ENCODE results near the gene OR5V1. TPM values are rescaled to one million over a fixed set of nuclear protein-coding genes. Genes with fewer than 3 reads are reported as not detected.

OR5V1 gene
- total RNA-seq (2011; cell fraction: chromatin; rRNA removed; ENCODE audit: low replicate concordance), result not detected in 2 replicates
- not detected in 2 replicates for total RNA-seq (2011; cell fraction: nucleolus; rRNA removed)
- total RNA-seq (2011; cell fraction: nucleoplasm; rRNA removed), result not detected in 2 replicates
- not detected in 2 replicates for total RNA-seq (2014; rRNA removed)
- total RNA-seq (2014; rRNA removed; fragmentation: Illumina TruSeq; extraction: Trizol), result not detected in 2 replicates
- total RNA-seq (2015; rRNA removed; fragmentation: Illumina TruSeq; extraction: Trizol), result not detected in 2 replicates
- not detected in 2 replicates for total RNA-seq (2021)
- not detected in 2 replicates for polyA plus RNA-seq (2011; rRNA removed)
- polyA plus RNA-seq (2011; cell fraction: cytosol; rRNA removed), result not detected in 2 replicates
- not detected in 2 replicates for polyA plus RNA-seq (2011; cell fraction: nucleus; rRNA removed)
- polyA plus RNA-seq (2012), result not detected in 2 replicates
- not detected in 2 replicates for polyA plus RNA-seq (2014; fragmentation: Illumina TruSeq; extraction: Trizol)
- not detected for polyA plus RNA-seq (2014; fragmentation: Nextera tagmentation; extraction: Ambion mirVana)
- polyA plus RNA-seq (2014; rRNA removed), result not detected in 2 replicates
- polyA minus RNA-seq (2011; rRNA and poly(A)+ RNA removed), result not detected in 2 replicates
- not detected in 2 replicates for polyA minus RNA-seq (2011; cell fraction: cytosol; rRNA and poly(A)+ RNA removed)
- not detected in 2 replicates for polyA minus RNA-seq (2011; cell fraction: nucleus; rRNA and poly(A)+ RNA removed)
- percentile 1 among the genes with signal in this experiment for Bru-seq, nascent RNA
- not detected for BruChase-seq, experiment 1, labeled RNA remaining after a 2-hour chase
- not detected for BruChase-seq, experiment 2, labeled RNA remaining after a 6-hour chase
- long read RNA-seq, experiment 1, result 0 reads
- long read RNA-seq, experiment 2, result 0 reads
- long read RNA-seq, experiment 3, result 0 reads

- BruUV-seq (replicated peaks), result no TSS peak
- H3K4me2 ChIP-seq (ENCODE audit: insufficient read depth, low read length), result no peak within 1 kb of the TSS
- H3K4me1 ChIP-seq (replicated peaks in 1 of 2; ENCODE audit: control insufficient read depth in 2 of 2, insufficient read depth in 2 of 2, low read length in 2 of 2), result no peaks in the 10 kb centered on the region
- no peak within 1 kb of the TSS for H3K4me3 ChIP-seq
- H2AFZ ChIP-seq (ENCODE audit: low read depth, low read length), result no peak within 1 kb of the TSS
- H4K20me1 ChIP-seq (replicated peaks; ENCODE audit: control insufficient read depth, insufficient read depth, low read length), result no peaks in the 10 kb centered on the region
- POLR2A ChIA-PET, result interaction anchor here (0.5 kb wide), 2 partner anchors 469 to 1216 kb away, joined by 3 read pairs; no protein-coding TSS in a partner anchor
- no peak within 1 kb of the TSS for H3K27ac ChIP-seq (ENCODE audit: extremely low read depth, low read depth, low read length)
- no peaks in the 10 kb centered on the region for H3K27me3 ChIP-seq (ENCODE audit: control insufficient read depth in 2 of 2, insufficient read depth in 2 of 2, low read length in 2 of 2)
- CTCF ChIA-PET (ENCODE audit: low intra/inter-chr PET ratio), result no interaction called here
- no peaks in the 10 kb centered on the region for H3K79me2 ChIP-seq (ENCODE audit: control insufficient read depth, insufficient read depth, low read length)
- H3K9ac ChIP-seq (ENCODE audit: insufficient read depth in 1 of 2, low read depth in 2 of 2, low read length in 2 of 2), result no peak within 1 kb of the TSS
- no peaks in the 10 kb centered on the region for H3K9me3 ChIP-seq (replicated peaks; ENCODE audit: control insufficient read depth, insufficient read depth, low read depth, low read length)
- DNase-seq (ENCODE audit: extremely low read depth in 1 of 4, low spot score in 3 of 4), result no peak
- no peaks in the 10 kb centered on the region for H3K9me1 ChIP-seq (ENCODE audit: control insufficient read depth, insufficient read depth, low read length)
- in situ Hi-C loops (cut with MboI), result no loop called here
- 0% methylated on average over 3 of the region's 3 CpGs for WGBS (ENCODE audit: insufficient coverage, low coverage, missing lambda C conversion rate)
- intact Hi-C loops (cut with micrococcal nuclease), result no loop called here
- ATAC-seq, result no peak
- H3K36me3 ChIP-seq (ENCODE audit: control insufficient read depth, insufficient read depth, low read length), result no peaks in the 10 kb centered on the region
- no peak for FAIRE-seq
- TF ChIP-seq, protein P1, sequence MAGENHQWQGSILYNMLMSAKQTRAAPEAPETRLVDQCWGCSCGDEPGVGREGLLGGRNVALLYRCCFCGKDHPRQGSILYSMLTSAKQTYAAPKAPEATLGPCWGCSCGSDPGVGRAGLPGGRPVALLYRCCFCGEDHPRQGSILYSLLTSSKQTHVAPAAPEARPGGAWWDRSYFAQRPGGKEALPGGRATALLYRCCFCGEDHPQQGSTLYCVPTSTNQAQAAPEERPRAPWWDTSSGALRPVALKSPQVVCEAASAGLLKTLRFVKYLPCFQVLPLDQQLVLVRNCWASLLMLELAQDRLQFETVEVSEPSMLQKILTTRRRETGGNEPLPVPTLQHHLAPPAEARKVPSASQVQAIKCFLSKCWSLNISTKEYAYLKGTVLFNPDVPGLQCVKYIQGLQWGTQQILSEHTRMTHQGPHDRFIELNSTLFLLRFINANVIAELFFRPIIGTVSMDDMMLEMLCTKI (IDR thresholded peaks at IDR 0.05; ENCODE audit: partially characterized antibody), result no peak
- TF ChIP-seq MEF2D (tag; conservative IDR thresholded peaks at IDR 0.05; ENCODE audit: low read depth), result no peak
- no peak for TF ChIP-seq ZNF445 (CRISPR knock-in tag; IDR thresholded peaks at IDR 0.05; ENCODE audit: low read depth)
- no peak for TF ChIP-seq ZBTB5 (IDR thresholded peaks at IDR 0.05)
- TF ChIP-seq, protein P2, sequence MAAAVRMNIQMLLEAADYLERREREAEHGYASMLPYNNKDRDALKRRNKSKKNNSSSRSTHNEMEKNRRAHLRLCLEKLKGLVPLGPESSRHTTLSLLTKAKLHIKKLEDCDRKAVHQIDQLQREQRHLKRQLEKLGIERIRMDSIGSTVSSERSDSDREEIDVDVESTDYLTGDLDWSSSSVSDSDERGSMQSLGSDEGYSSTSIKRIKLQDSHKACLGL (CRISPR knock-in tag; IDR thresholded peaks at IDR 0.05; ENCODE audit: borderline replicate concordance, poor library complexity, severe bottlenecking), result no peak
- TF ChIP-seq, protein P3, sequence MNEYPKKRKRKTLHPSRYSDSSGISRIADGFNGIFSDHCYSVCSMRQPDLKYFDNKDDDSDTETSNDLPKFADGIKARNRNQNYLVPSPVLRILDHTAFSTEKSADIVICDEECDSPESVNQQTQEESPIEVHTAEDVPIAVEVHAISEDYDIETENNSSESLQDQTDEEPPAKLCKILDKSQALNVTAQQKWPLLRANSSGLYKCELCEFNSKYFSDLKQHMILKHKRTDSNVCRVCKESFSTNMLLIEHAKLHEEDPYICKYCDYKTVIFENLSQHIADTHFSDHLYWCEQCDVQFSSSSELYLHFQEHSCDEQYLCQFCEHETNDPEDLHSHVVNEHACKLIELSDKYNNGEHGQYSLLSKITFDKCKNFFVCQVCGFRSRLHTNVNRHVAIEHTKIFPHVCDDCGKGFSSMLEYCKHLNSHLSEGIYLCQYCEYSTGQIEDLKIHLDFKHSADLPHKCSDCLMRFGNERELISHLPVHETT (CRISPR knock-in tag; conservative IDR thresholded peaks at IDR 0.05 in 1 of 2, IDR thresholded peaks at IDR 0.05 in 1 of 2), result no peak
- no peak for TF ChIP-seq MAZ (CRISPR knock-in tag; conservative IDR thresholded peaks at IDR 0.05 in 1 of 2, IDR thresholded peaks at IDR 0.05 in 1 of 2)
- no peak for TF ChIP-seq WHSC1 (IDR thresholded peaks at IDR 0.05; ENCODE audit: low read length)
- no peak for TF ChIP-seq ZFPM2 (CRISPR knock-in tag; IDR thresholded peaks at IDR 0.05)
- TF ChIP-seq SREBF2 (CRISPR knock-in tag; IDR thresholded peaks at IDR 0.05), result no peak
Observed at GRCh38 chr6:29368765-29369164, at the start of gene OR5V1. TSS of gene OR5V1 (minus strand) at chr6:29368865. CDS start at chr6:29356195, 12,670 bp downstream.
